Activated CD4-positive, alpha-beta T cell treated with anti-CD3 and anti-CD28 coated beads for 1 hour (primary cell): Measurements from ENCODE around the gene BATF3.
"Not testable (repeated sequence)": the region's sequence is repeated elsewhere in the genome, so short reads cannot be mapped to it uniquely, and the experiment has no call there.

Experiments
- DNase-seq: peaks from one replicate; pipeline ENCODE4 v3.0.0-alpha.2; 2020

The BATF3 gene

GRCh38 chr1:212680680-212681389 lies 18.8 kb downstream of the BATF3 start:
- DNase-seq = no peak

GRCh38 chr1:212678456-212679410 lies 20.9 kb downstream of the BATF3 start:
- no peak for DNase-seq

GRCh38 chr1:212677573-212677972 lies 22.1 kb downstream of the BATF3 start:
- no peak for DNase-seq

- DNase-seq = no peak
Observed at GRCh38 chr1:212677136-212677535, 22.5 kb downstream of the BATF3 start.

- DNase-seq = no peak
Observed at GRCh38 chr1:212675675-212676074, 24.0 kb downstream of the BATF3 start.

GRCh38 chr1:212674872-212675271 lies 24.8 kb downstream of the BATF3 start:
- no peak for DNase-seq

GRCh38 chr1:212671342-212672031 lies 28.2 kb downstream of the BATF3 start:
- DNase-seq = no peak

- no peak for DNase-seq
Observed at GRCh38 chr1:212670882-212671281, 28.8 kb downstream of the BATF3 start.

GRCh38 chr1:212670301-212670700 lies 29.3 kb downstream of the BATF3 start:
- no peak for DNase-seq

- no peak for DNase-seq
Observed at GRCh38 chr1:212669600-212669999, 30.0 kb downstream of the BATF3 start.

GRCh38 chr1:212669102-212669501 lies 30.5 kb downstream of the BATF3 start:
- no peak for DNase-seq

- DNase-seq = no peak
Observed at GRCh38 chr1:212668477-212668876, 31.2 kb downstream of the BATF3 start.

GRCh38 chr1:212667223-212668139 lies 32.2 kb downstream of the BATF3 start:
- no peak for DNase-seq

GRCh38 chr1:212666116-212666775 lies 33.4 kb downstream of the BATF3 start:
- DNase-seq = no peak

GRCh38 chr1:212665241-212666115 lies 34.2 kb downstream of the BATF3 start:
- DNase-seq = peak; percentile 66

- no peak for DNase-seq
Observed at GRCh38 chr1:212664409-212665199, 35.0 kb downstream of the BATF3 start.

- DNase-seq = not testable (repeated sequence)
Observed at GRCh38 chr1:212658250-212658649, 41.4 kb downstream of the BATF3 start.

- no peak for DNase-seq
Observed at GRCh38 chr1:212656730-212657129, 42.9 kb downstream of the BATF3 start.

- no peak for DNase-seq
Observed at GRCh38 chr1:212655668-212656440, 43.8 kb downstream of the BATF3 start.
